ENCODE measurements around the gene SDHAF2. TPM values are rescaled to one million over a fixed set of nuclear protein-coding genes. Genes with fewer than 3 reads are reported as not detected.
A peak's percentile ranks its signal among the peaks of the same experiment; 100 is the strongest.

SDHAF2 gene
- polyA plus RNA-seq, 3 donors, result 45.5 to 70.2 (median 64.8) TPM

DNA sequence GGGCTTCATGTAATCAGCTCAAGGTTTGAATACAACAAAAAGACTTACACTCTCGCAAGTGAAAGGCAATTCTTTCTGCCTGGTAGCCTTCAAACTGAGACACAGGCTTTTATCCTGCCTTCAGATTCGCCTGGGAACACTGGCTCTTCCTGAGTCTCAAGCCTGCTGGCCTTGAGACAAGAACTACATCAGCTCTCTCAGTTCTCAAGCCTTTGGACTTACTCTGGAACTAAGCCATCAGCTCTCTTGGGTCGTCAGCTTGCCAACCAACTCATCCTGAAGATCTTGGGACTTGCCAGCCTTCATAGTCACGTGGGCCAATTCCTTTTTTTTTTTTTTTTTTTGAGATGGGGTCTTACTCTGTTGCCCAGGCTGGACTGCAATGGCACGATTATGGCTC is 42.9 kb downstream of the SDHAF2 start:
- H3K4me3 ChIP-seq (replicated peaks in 1 of 3; ENCODE audit: low read depth in 2 of 3, low read length in 3 of 3), result no peak overlapping the region
- Mint-ChIP-seq H3K9me3 (peaks cover 0 to 3% (median 0%) of the 10 kb centered on the region in 7 donors), H3K27ac (no peak overlapping the region), H3K4me1 (no peaks in the 10 kb centered on the region), H3K36me3 (peaks cover 37 to 44% of the 10 kb centered on the region in 2 donors), H3K27me3 (ENCODE audit: low read depth in 3 of 3) (peaks cover 0 to 2% (median 2%) of the 10 kb centered on the region in 3 donors), H3K4me3 (no peak overlapping the region)
- no peak overlapping the region for H3K27ac ChIP-seq (ENCODE audit: low read depth in 1 of 2, low read length in 2 of 2)
- H4K20me1 ChIP-seq (ENCODE audit: insufficient read depth, low read length), result no peaks in the 10 kb centered on the region
- H3K27me3 ChIP-seq (ENCODE audit: control insufficient read depth in 2 of 2, insufficient read depth in 2 of 2, low read length in 2 of 2), result no peaks in the 10 kb centered on the region
- H3K36me3 ChIP-seq (replicated peaks in 1 of 2; ENCODE audit: control insufficient read depth in 1 of 2, insufficient read depth in 2 of 2, low read length in 2 of 2), result peaks cover 21 to 45% of the 10 kb centered on the region in 2 donors
- intact Hi-C loops (cut with micrococcal nuclease), result no loop called here
- no peak for DNase-seq
- no peak overlapping the region for H3K9ac ChIP-seq (ENCODE audit: insufficient read depth, low read length, poor library complexity, severe bottlenecking)
- WGBS (ENCODE audit: insufficient coverage), result 96% methylated on average over 2 of the region's 5 CpGs
- H2AFZ ChIP-seq (ENCODE audit: insufficient read depth, low read depth, low read length, poor library complexity, severe bottlenecking), result no peak overlapping the region
- TF ChIP-seq, protein P1, sequence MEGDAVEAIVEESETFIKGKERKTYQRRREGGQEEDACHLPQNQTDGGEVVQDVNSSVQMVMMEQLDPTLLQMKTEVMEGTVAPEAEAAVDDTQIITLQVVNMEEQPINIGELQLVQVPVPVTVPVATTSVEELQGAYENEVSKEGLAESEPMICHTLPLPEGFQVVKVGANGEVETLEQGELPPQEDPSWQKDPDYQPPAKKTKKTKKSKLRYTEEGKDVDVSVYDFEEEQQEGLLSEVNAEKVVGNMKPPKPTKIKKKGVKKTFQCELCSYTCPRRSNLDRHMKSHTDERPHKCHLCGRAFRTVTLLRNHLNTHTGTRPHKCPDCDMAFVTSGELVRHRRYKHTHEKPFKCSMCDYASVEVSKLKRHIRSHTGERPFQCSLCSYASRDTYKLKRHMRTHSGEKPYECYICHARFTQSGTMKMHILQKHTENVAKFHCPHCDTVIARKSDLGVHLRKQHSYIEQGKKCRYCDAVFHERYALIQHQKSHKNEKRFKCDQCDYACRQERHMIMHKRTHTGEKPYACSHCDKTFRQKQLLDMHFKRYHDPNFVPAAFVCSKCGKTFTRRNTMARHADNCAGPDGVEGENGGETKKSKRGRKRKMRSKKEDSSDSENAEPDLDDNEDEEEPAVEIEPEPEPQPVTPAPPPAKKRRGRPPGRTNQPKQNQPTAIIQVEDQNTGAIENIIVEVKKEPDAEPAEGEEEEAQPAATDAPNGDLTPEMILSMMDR (IDR thresholded peaks at IDR 0.05), result no peak
- H3K9me3 ChIP-seq (replicated peaks in 1 of 2; ENCODE audit: control insufficient read depth in 1 of 2, insufficient read depth in 1 of 2, low read length in 2 of 2), result no peaks in the 10 kb centered on the region
- H3K4me1 ChIP-seq (ENCODE audit: control insufficient read depth in 1 of 2, insufficient read depth in 2 of 2, low read length in 2 of 2), result no peaks in the 10 kb centered on the region
- no peak overlapping the region for H3K4me2 ChIP-seq (replicated peaks; ENCODE audit: extremely low read depth, low read length, poor library complexity, severe bottlenecking)
- no peaks in the 10 kb centered on the region for H3K79me2 ChIP-seq (ENCODE audit: insufficient read depth, low read length)

DNA sequence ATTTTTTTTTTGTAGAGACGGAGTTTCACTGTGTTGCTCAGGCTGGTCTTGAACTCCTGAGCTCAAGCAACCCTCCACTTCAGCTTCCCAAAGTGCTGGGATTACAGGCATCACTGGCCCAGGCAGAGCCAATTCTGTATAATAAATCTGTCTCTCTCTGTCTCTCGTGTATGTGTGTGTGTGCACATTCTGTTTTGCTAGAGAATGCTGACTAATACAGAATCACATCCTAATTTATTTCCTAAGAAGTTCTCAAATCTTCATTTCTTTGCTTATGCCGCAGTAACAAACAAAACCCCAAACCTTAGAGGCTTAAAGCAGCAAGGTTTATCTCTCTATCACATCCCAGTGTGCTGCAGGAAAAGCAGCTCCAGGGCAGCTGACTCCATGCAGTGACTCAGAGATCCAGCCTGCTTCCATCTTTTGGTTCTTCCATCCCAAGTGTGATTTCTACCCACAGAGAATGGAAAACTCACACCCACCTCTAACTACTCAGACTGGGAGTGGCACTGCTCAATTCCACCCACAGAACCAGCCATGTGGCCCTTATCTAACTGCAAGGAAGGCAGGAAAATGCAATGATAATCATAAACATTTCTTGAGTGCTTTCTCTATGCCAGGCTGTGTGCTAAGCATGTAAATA is 43.6 kb downstream of the SDHAF2 start:
- Histone ChIP-seq H3K27ac (ENCODE audit: low read depth in 1 of 2, low read length in 2 of 2) (no peak overlapping the region), H2AFZ (ENCODE audit: insufficient read depth, low read depth, low read length, poor library complexity, severe bottlenecking) (no peak overlapping the region), H3K4me1 (ENCODE audit: control insufficient read depth in 1 of 2, insufficient read depth in 2 of 2, low read length in 2 of 2) (no peaks in the 10 kb centered on the region), H4K20me1 (ENCODE audit: insufficient read depth, low read length) (no peaks in the 10 kb centered on the region), H3K27me3 (ENCODE audit: control insufficient read depth in 2 of 2, insufficient read depth in 2 of 2, low read length in 2 of 2) (no peaks in the 10 kb centered on the region), H3K36me3 (replicated peaks in 1 of 2; ENCODE audit: control insufficient read depth in 1 of 2, insufficient read depth in 2 of 2, low read length in 2 of 2) (peaks cover 21 to 38% of the 10 kb centered on the region in 2 donors), H3K4me2 (replicated peaks; ENCODE audit: extremely low read depth, low read length, poor library complexity, severe bottlenecking) (no peak overlapping the region), H3K79me2 (ENCODE audit: insufficient read depth, low read length) (no peaks in the 10 kb centered on the region), H3K4me3 (replicated peaks in 1 of 3; ENCODE audit: low read depth in 2 of 3, low read length in 3 of 3) (no peak overlapping the region), H3K9ac (ENCODE audit: insufficient read depth, low read length, poor library complexity, severe bottlenecking) (no peak overlapping the region), H3K9me3 (replicated peaks in 1 of 2; ENCODE audit: control insufficient read depth in 1 of 2, insufficient read depth in 1 of 2, low read length in 2 of 2) (no peaks in the 10 kb centered on the region)
- peaks cover 0 to 3% (median 2%) of the 10 kb centered on the region in 3 donors for H3K27me3 Mint-ChIP-seq (ENCODE audit: low read depth in 3 of 3)
- TF ChIP-seq, protein P1 (IDR thresholded peaks at IDR 0.05), result no peak
- intact Hi-C loops (cut with micrococcal nuclease), result no loop called here
- H3K9me3 Mint-ChIP-seq, result peaks cover 0 to 3% (median 0%) of the 10 kb centered on the region in 7 donors
- H3K36me3 Mint-ChIP-seq, result peaks cover 31 to 37% of the 10 kb centered on the region in 2 donors
- no peaks in the 10 kb centered on the region for H3K4me1 Mint-ChIP-seq
- WGBS (ENCODE audit: insufficient coverage), result 100% methylated on average over 1 of the region's 3 CpGs
- H3K27ac Mint-ChIP-seq, result peak overlapping the region in 2 of 7 donors; percentile 11 to 31
- DNase-seq, result no peak
- H3K4me3 Mint-ChIP-seq, result no peak overlapping the region
